Smooth muscle cell (in vitro differentiated cells): ENCODE results near the gene SH3BP4. TPM values are rescaled to one million over a fixed set of nuclear protein-coding genes. Genes with fewer than 3 reads are reported as not detected.

ENCODE experiments used
- DNase-seq: peaks from one replicate; lab custom pipeline; 2025; ENCODE audit not compliant: unreplicated experiment; lab: John Stamatoyannopoulos, UW
- H2AFZ ChIP-seq: fragments of 200-600 bp; sonication (generic); 2 replicates; pipeline ENCODE4 v1.6.0; 2016; ENCODE audit warnings: antibody characterized with exemption, low read depth, mild to moderate bottlenecking
- H3F3A ChIP-seq: fragments of 200-600 bp; sonication (generic); 2 replicates; pipeline ENCODE4 v1.6.0; 2017; ENCODE audit warnings: antibody characterized with exemption, low read depth
- H3K27ac ChIP-seq: fragments of 200-600 bp; sonication (generic); 2 replicates; pipeline ENCODE4 v1.5.1; 2016; ENCODE audit warnings: low read depth, mild to moderate bottlenecking
- H3K27me3 ChIP-seq: fragments of 200-600 bp; sonication (generic); 2 replicates; pipeline ENCODE4 v1.6.1; 2016; ENCODE audit warnings: low read depth, mild to moderate bottlenecking
- H3K36me3 ChIP-seq: fragments of 200-600 bp; sonication (generic); 2 replicates; pipeline ENCODE4 v1.5.1; 2016; ENCODE audit warnings: low read depth
- H3K4me1 ChIP-seq: fragments of 200-600 bp; sonication (generic); 2 replicates; pipeline ENCODE4 v1.5.1; 2016; ENCODE audit warnings: low read depth
- H3K4me2 ChIP-seq: fragments of 200-600 bp; sonication (generic); 2 replicates; pipeline ENCODE4 v1.6.0; 2016; ENCODE audit warnings: mild to moderate bottlenecking
- H3K4me3 ChIP-seq: fragments of 200-600 bp; sonication (generic); 2 replicates; pipeline ENCODE4 v1.5.1; 2016; ENCODE audit warnings: mild to moderate bottlenecking
- H3K79me2 ChIP-seq: fragments of 200-600 bp; sonication (generic); 2 replicates; pipeline ENCODE4 v1.6.0; 2016; ENCODE audit warnings: low read depth, mild to moderate bottlenecking
- H3K9ac ChIP-seq: fragments of 200-600 bp; sonication (generic); 2 replicates; pipeline ENCODE4 v1.6.0; 2016; ENCODE audit warnings: low read depth
- H3K9me3 ChIP-seq: fragments of 200-600 bp; sonication (generic); replicated peaks from 2 replicates; pipeline ENCODE4 v1.5.1; 2016; ENCODE audit warnings: low read depth
- H4K20me1 ChIP-seq: fragments of 200-600 bp; sonication (generic); 2 replicates; pipeline ENCODE4 v1.6.0; 2016; ENCODE audit warnings: low read depth
- CTCF ChIP-seq: fragments of 200-600 bp; sonication (generic); IDR thresholded peaks from 2 replicates; pipeline ENCODE4 v1.5.1; 2017; ENCODE audit warnings: borderline replicate concordance, mild to moderate bottlenecking, antibody characterized with exemption; ENCODE audit not compliant: insufficient read depth, poor library complexity, severe bottlenecking
- WGBS: methylation state at CpG from one replicate; pipeline ENCODE4 v1.1.7; 2016; ENCODE audit warnings: low lambda C conversion rate; 5-methylcytosine and 5-hydroxymethylcytosine counted together
- polyA plus RNA-seq: library from polyadenylated mRNA; unstranded; fragments of >200 nt; fragmentation: Nextera tagmentation; extraction: Ambion mirVana; gene quantifications from 2 replicates; pipeline ENCODE4 v1.2.1, GENCODE V29; 2016
- total RNA-seq: library from RNA; depleted of rRNA; stranded (reverse); fragments of >200 nt; gene quantifications from 2 replicates; pipeline ENCODE4 v1.2.3, GENCODE V29; 2014

SH3BP4 gene
- total and polyA plus RNA-seq, 2 experiments from 2014 or later: 38.9 to 47.7 TPM

DNA sequence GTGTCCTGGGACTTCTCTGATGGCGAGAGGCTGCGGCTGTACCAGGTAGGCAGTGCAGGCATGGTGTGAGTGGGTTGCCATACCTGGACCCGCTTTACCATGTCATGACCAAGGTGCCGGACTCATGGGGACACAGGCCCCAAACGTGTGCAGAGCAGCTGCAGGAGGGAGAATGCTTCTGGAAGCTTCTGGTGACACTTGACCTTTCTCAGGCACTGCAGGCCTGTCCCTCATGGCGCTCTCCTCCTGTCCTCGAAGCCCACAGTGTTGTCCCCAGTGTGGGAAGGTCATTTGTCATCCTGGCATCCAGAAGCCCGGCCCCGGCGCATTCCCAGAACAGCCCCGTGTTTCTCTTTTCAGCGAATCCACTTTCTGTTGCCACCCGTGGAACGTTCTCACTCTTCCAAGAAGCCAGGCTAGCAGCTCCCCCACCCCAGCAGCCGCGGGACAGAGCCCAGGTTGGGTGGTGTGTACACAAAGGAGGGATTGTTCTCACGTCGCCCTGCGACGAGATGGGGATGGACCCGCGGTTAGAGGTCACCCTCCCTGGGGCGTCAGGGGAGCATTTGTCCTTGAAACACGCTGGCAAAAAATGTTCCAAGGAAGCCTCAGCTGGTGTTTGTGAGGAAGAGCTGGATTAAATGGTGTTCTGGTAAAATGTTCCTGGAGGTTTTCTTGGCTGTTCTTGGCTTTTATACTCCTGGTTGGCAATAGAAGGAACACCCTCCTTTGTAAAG, 43.7 kb downstream of the SH3BP4 start:
- no peaks in the 10 kb centered on the region for H3K36me3 ChIP-seq
- H3K9ac ChIP-seq: no peak overlapping the region
- H3K9me3 ChIP-seq: no peaks in the 10 kb centered on the region
- no peaks in the 10 kb centered on the region for H3K27me3 ChIP-seq
- H3K27ac ChIP-seq: peak overlapping the region; percentile 50
- no peak for TF ChIP-seq CTCF
- DNase-seq: no peak
- 76% methylated on average over 24 of the region's 24 CpGs for WGBS
- H2AFZ ChIP-seq: no peak overlapping the region
- peaks cover 100% of the 10 kb centered on the region for H4K20me1 ChIP-seq
- H3K79me2 ChIP-seq: peaks cover 52% of the 10 kb centered on the region
- H3K4me1 ChIP-seq: peaks cover 40% of the 10 kb centered on the region
- H3K4me2 ChIP-seq: peak overlapping the region; percentile 44
- H3K4me3 ChIP-seq: no peak overlapping the region
- peaks cover 25% of the 10 kb centered on the region for H3F3A ChIP-seq

GRCh38 chr2:234996069-234996940, 44.5 kb downstream of the SH3BP4 start:
- no peak for DNase-seq
- no peak overlapping the region for H2AFZ ChIP-seq
- 39% methylated on average over 18 of the region's 18 CpGs for WGBS
- peaks cover 100% of the 10 kb centered on the region for H4K20me1 ChIP-seq
- no peak for TF ChIP-seq CTCF
- H3K9ac ChIP-seq: no peak overlapping the region
- peak overlapping the region; percentile 44 for H3K4me2 ChIP-seq
- no peaks in the 10 kb centered on the region for H3K27me3 ChIP-seq
- no peaks in the 10 kb centered on the region for H3K36me3 ChIP-seq
- peaks cover 32% of the 10 kb centered on the region for H3F3A ChIP-seq
- H3K9me3 ChIP-seq: no peaks in the 10 kb centered on the region
- peak overlapping the region; percentile 50 for H3K27ac ChIP-seq
- peaks cover 44% of the 10 kb centered on the region for H3K79me2 ChIP-seq
- H3K4me1 ChIP-seq: peaks cover 44% of the 10 kb centered on the region
- no peak overlapping the region for H3K4me3 ChIP-seq

DNA sequence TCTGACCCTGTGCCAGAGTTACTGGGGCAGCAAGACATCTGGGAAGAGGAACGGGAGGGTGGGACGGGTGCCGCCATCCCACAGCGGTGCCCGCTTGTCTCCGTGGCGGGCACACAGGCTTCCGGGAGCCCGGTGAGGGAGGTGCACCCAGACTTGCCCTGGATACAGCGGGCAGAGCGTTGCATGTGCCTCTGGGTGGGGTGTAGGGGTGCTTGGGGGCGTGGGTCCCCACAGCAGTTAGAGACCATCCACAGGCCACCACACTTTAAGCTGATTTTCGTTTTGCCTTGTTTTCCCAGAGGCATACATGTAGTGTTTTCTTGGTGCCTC, 45.1 kb downstream of the SH3BP4 start:
- Histone ChIP-seq H4K20me1 (peaks cover 100% of the 10 kb centered on the region), H2AFZ (no peak overlapping the region), H3K9ac (no peak overlapping the region), H3K27me3 (no peaks in the 10 kb centered on the region), H3K4me3 (no peak overlapping the region), H3K4me1 (peaks cover 43% of the 10 kb centered on the region), H3K27ac (peak overlapping the region; percentile 50), H3K36me3 (no peaks in the 10 kb centered on the region), H3F3A (peaks cover 32% of the 10 kb centered on the region), H3K4me2 (peak overlapping the region; percentile 44), H3K79me2 (peaks cover 38% of the 10 kb centered on the region), H3K9me3 (no peaks in the 10 kb centered on the region)
- TF ChIP-seq CTCF: no peak
- DNase-seq: no peak
- WGBS: 94% methylated on average over 13 of the region's 13 CpGs
